Activated naive CD4-positive, alpha-beta T cell treated with anti-CD3 and anti-CD28 coated beads for 36 hours (primary cell): Measurements from ENCODE around the gene ATXN7L2. TPM values are rescaled to one million over a fixed set of nuclear protein-coding genes. Genes with fewer than 3 reads are reported as not detected.
"Not testable (repeated sequence)": the region's sequence is repeated elsewhere in the genome, so short reads cannot be mapped to it uniquely, and the experiment has no call there.

ENCODE experiments used
- CTCF ChIA-PET: fragments of 350-600 bp; sonication (Branson Sonifier 250); formaldehyde crosslinking; loops from one replicate; lab custom pipeline; 2021; ENCODE audit warnings: antibody characterized with exemption; lab: Charles Lee
- DNase-seq: peaks from one replicate; pipeline ENCODE4 v3.0.0-alpha.2; 2020
- H3K27ac Mint-ChIP-seq: one replicate; pipeline ENCODE4 v1.8.0; 2021; ENCODE audit warnings: mild to moderate bottlenecking, mixed read lengths
- H3K27me3 Mint-ChIP-seq: one replicate; pipeline ENCODE4 v1.8.0; 2021; ENCODE audit warnings: low read depth, mixed read lengths
- H3K36me3 Mint-ChIP-seq: one replicate; pipeline ENCODE4 v1.8.0; 2021; ENCODE audit warnings: low read depth, mixed read lengths
- H3K4me1 Mint-ChIP-seq: one replicate; pipeline ENCODE4 v1.8.0; 2021; ENCODE audit warnings: low read depth, mixed read lengths
- H3K4me3 Mint-ChIP-seq: one replicate; pipeline ENCODE4 v1.8.0; 2021; ENCODE audit warnings: mild to moderate bottlenecking, moderate library complexity, mixed read lengths
- H3K9me3 Mint-ChIP-seq: one replicate; pipeline ENCODE4 v1.8.0; 2021; ENCODE audit warnings: mixed read lengths
- intact Hi-C: fragments of 100-400 bp; cut with micrococcal nuclease; formaldehyde crosslinking; loops from one replicate; pipeline ENCODE4 v1.15.1; 2023
- total RNA-seq, 2 experiments: library from RNA; stranded (reverse); gene quantifications; one replicate each; pipeline ENCODE4 v1.2.3, GENCODE V29; 2021

The ATXN7L2 gene
- total RNA-seq, 2 experiments from 2014 or later: 15.2 to 16.4 TPM

DNA sequence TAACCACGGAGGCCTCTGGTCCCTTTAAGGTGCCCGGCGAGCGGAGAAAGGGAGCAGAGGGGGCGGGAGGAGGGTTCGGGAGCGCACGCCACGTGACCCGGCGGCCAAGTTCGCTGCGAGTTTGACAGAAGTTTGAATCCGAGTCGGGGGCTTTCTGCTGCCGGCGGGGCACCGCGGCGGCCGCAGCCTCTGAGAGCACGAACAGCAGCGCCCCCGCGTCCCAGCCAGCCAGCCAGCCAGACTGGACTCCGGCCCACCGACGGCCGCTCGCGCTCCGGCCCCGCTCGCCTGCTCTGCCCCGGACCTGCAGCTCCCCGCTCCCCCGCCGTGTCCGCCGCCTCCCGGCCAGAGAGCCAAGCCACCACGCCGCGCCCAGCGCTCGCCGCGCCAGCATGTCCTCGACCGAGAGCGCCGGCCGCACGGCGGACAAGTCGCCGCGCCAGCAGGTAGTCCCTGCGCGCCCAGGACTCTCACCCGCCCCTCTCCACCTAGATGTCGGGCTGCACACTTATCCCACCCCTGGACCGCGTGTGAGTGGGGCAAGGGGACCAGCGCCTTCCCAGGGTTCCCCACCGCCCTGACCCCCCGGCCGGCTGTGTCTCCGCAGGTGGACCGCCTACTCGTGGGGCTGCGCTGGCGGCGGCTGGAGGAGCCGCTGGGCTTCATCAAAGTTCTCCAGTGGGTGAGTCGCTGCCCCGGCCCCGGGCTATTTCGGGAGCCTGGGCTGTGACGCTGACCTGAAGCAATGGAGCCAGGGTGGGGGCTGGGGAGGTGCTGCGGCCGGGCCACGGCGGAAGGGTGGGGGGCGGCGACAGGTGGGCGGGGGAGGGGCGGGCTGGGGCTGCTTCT is 17.0 kb upstream of the ATXN7L2 start, which contains the start of gene SYPL2:
SYPL2 (plus strand) TSS at position 95 of the 849 bp plus-strand sequence; CDS start at position 393, 298 bp downstream.
- Mint-ChIP-seq H3K36me3 (no peaks in the 10 kb centered on the region), H3K9me3 (no peaks in the 10 kb centered on the region), H3K4me3 (peak within 1 kb of the TSS; percentile 53), H3K27me3 (peaks cover 56% of the 10 kb centered on the region), H3K4me1 (peaks cover 11% of the 10 kb centered on the region), H3K27ac (no peak within 1 kb of the TSS)
- peak; percentile 20 for DNase-seq
- CTCF ChIA-PET: interaction anchor here (1.2 kb wide), 1 partner anchor 33 kb away, joined by 3 read pairs; no protein-coding TSS in a partner anchor
- intact Hi-C loops: loop anchor here (2.0 to 5.0 kb wide), 2 partner anchors 16 to 39 kb away; partner anchors contain the start of genes ATXN7L2 and PSMA5

GRCh38 chr1:109467301-109467777 is 16.4 kb upstream of the ATXN7L2 start:
- Mint-ChIP-seq H3K9me3 (no peaks in the 10 kb centered on the region), H3K4me1 (peaks cover 11% of the 10 kb centered on the region), H3K4me3 (peak overlapping the region; percentile 45), H3K27me3 (peaks cover 57% of the 10 kb centered on the region), H3K36me3 (no peaks in the 10 kb centered on the region), H3K27ac (no peak overlapping the region)
- intact Hi-C loops: loop anchor here (2.0 to 5.0 kb wide), 2 partner anchors 15 to 40 kb away; partner anchors contain the start of genes ATXN7L2 and PSMA5
- CTCF ChIA-PET: interaction anchor here (1.3 kb wide), 1 partner anchor 65 kb away, joined by 8 read pairs; no protein-coding TSS in a partner anchor
- DNase-seq: no peak

DNA sequence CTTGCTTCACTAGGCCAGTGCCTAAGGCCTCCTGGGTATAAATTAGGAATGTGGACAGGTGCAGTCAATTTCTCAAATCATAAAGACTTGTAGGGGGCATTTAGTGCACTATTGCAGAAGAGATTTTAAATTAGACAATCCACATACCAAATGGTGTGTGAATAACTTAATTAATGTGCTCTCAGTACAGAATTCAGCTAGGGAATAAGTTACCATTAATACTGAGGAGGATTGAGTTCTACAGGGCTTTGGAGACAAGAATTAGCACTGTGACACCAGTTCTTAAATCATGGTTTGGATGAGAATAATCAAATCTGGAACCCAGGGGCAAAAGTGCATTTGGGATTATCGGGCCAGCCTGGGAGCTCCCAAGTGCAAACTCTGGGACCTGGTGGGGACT is 15.6 kb upstream of the ATXN7L2 start:
- intact Hi-C loops: loop anchor here (5.0 kb wide), 1 partner anchor 41 kb away; the partner anchor contains the start of gene PSMA5
- Mint-ChIP-seq H3K27ac (no peak overlapping the region), H3K4me1 (peaks cover 11% of the 10 kb centered on the region), H3K4me3 (no peak overlapping the region), H3K36me3 (no peaks in the 10 kb centered on the region), H3K27me3 (peaks cover 54% of the 10 kb centered on the region), H3K9me3 (no peaks in the 10 kb centered on the region)
- no peak for DNase-seq
- CTCF ChIA-PET: interaction anchor here (1.3 kb wide), 1 partner anchor 64 kb away, joined by 8 read pairs; no protein-coding TSS in a partner anchor

DNA sequence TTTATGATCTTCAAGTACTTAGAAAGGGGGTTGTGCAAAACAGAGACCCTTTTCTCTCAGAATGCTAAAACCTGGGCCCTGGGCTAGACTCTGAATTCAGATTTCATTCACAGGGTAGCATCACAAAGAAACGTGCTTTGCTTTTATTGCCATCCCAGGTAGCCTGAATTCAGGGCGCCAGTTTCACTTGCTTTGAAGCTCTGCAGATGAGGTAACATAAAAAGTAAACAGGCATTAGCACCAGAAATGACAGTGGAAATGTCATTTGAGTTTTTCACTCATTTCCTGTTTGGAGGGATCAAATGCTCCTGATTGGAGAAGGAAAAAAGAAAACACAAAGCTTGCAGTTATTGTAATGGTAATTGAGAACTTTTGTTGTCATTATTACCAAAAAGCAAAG is 14.8 kb upstream of the ATXN7L2 start:
- H3K27me3 Mint-ChIP-seq: peaks cover 54% of the 10 kb centered on the region
- H3K27ac Mint-ChIP-seq: no peak overlapping the region
- intact Hi-C loops: loop anchor here (5.0 kb wide), 1 partner anchor 42 kb away; the partner anchor contains the start of gene PSMA5
- H3K4me3 Mint-ChIP-seq: no peak overlapping the region
- DNase-seq: no peak
- CTCF ChIA-PET: interaction anchor here (0.7 kb wide), 1 partner anchor 63 kb away, joined by 3 read pairs; no protein-coding TSS in a partner anchor
- H3K36me3 Mint-ChIP-seq: no peaks in the 10 kb centered on the region
- H3K4me1 Mint-ChIP-seq: peaks cover 11% of the 10 kb centered on the region
- no peaks in the 10 kb centered on the region for H3K9me3 Mint-ChIP-seq

GRCh38 chr1:109470245-109470644 is 13.5 kb upstream of the ATXN7L2 start:
- Mint-ChIP-seq H3K27me3 (peaks cover 43% of the 10 kb centered on the region), H3K9me3 (no peaks in the 10 kb centered on the region)

DNA sequence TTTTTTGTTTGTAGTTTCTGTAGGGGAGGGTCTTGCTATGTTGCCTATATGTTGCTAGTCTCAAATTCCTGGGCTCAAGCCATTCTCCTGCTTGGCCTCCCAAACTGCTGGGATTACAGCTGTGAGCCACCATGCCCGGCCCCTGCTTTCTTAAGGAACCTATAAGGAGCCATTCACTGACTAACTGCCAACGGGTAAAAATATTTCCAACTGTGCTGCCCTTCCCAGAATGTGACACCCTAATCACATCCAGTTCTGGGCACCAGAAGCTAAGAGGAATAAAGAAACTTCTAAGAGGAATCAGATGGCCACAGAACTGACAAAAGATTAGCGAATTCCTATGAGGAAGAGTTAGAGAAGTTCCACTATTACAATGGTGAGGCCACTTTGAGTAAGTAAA is 10.9 kb upstream of the ATXN7L2 start:
- no peaks in the 10 kb centered on the region for H3K36me3 Mint-ChIP-seq
- no peak overlapping the region for H3K27ac Mint-ChIP-seq
- H3K27me3 Mint-ChIP-seq: peaks cover 34% of the 10 kb centered on the region
- CTCF ChIA-PET: interaction anchor here (0.7 kb wide), 1 partner anchor 28 kb away, joined by 6 read pairs; no protein-coding TSS in a partner anchor
- H3K4me3 Mint-ChIP-seq: no peak overlapping the region
- intact Hi-C loops: no loop called here
- H3K4me1 Mint-ChIP-seq: peaks cover 4% of the 10 kb centered on the region
- no peaks in the 10 kb centered on the region for H3K9me3 Mint-ChIP-seq
- no peak for DNase-seq

More at GRCh38 chr1:109470245-109470644, 13.5 kb upstream of the ATXN7L2 start:
- CTCF ChIA-PET: interaction anchor here (0.7 kb wide), 1 partner anchor 9 kb away, joined by 5 read pairs; no protein-coding TSS in a partner anchor
- Mint-ChIP-seq H3K27ac (no peak overlapping the region), H3K4me1 (peaks cover 11% of the 10 kb centered on the region), H3K36me3 (no peaks in the 10 kb centered on the region), H3K4me3 (no peak overlapping the region)
- DNase-seq: no peak
- intact Hi-C loops: no loop called here

GRCh38 chr1:109473284-109474057 is 10.2 kb upstream of the ATXN7L2 start:
- intact Hi-C loops, H3K4me1 Mint-ChIP-seq, DNase-seq, H3K4me3 Mint-ChIP-seq, H3K36me3 Mint-ChIP-seq, H3K27ac Mint-ChIP-seq, H3K9me3 Mint-ChIP-seq: not testable (repeated sequence)
- CTCF ChIA-PET: interaction anchor here (0.6 to 2.4 kb wide), 3 partner anchors 19 to 59 kb away, joined by 3 to 7 read pairs (median 4); no protein-coding TSS in a partner anchor
- H3K27me3 Mint-ChIP-seq: peaks cover 27% of the 10 kb centered on the region

DNA sequence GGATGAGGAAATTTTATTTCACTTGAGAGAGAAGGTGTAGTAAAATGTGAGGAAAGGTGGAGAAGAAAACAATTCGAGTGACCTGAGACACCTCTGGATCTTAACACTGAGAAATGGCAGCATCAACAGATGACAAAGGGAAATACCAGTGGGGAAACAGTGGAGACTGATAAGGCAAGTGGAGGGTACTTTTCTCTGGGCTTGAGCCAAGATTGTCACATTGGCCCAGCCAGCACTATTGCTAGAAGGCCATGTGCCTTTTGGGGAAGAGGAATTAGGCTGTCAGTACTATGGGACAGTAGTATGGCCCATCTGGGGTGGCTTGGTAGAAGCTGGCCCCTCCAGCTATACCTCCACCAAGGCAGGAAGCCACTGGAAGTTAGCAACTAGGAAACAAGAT is 9.0 kb upstream of the ATXN7L2 start:
- H3K4me3 Mint-ChIP-seq: no peak overlapping the region
- CTCF ChIA-PET: interaction anchor here (1.1 to 2.4 kb wide), 2 partner anchors 17 to 58 kb away, joined by 4 to 7 read pairs; no protein-coding TSS in a partner anchor
- no peak overlapping the region for H3K27ac Mint-ChIP-seq
- H3K9me3 Mint-ChIP-seq: no peaks in the 10 kb centered on the region
- H3K27me3 Mint-ChIP-seq: peaks cover 26% of the 10 kb centered on the region
- intact Hi-C loops: no loop called here
- no peaks in the 10 kb centered on the region for H3K4me1 Mint-ChIP-seq
- DNase-seq: no peak
- no peaks in the 10 kb centered on the region for H3K36me3 Mint-ChIP-seq

DNA sequence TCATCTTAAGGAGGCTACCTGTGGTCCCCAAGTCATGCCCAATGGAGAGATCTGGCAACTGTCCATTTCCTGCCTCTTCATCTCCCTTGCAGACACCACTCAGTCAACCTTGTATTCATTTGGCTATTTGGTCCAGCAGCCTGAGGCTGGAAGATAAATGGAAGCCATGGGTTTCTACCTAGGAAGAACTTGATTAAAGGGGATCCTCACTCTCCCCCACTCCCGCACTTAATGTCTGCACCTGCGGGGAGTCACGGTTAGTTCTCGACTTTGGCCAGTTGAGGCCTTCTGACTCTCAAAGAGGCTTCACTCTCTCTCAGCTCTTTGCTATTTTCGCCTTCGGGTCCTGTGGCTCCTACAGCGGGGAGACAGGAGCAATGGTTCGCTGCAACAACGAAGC is 8.4 kb upstream of the ATXN7L2 start:
- DNase-seq: no peak
- Mint-ChIP-seq H3K4me1 (no peaks in the 10 kb centered on the region), H3K27ac (no peak overlapping the region), H3K4me3 (no peak overlapping the region), H3K36me3 (no peaks in the 10 kb centered on the region), H3K27me3 (peaks cover 21% of the 10 kb centered on the region), H3K9me3 (no peaks in the 10 kb centered on the region)
- intact Hi-C loops: no loop called here
- CTCF ChIA-PET: interaction anchor here (1.1 to 2.4 kb wide), 2 partner anchors 17 to 57 kb away, joined by 4 to 7 read pairs; no protein-coding TSS in a partner anchor

DNA sequence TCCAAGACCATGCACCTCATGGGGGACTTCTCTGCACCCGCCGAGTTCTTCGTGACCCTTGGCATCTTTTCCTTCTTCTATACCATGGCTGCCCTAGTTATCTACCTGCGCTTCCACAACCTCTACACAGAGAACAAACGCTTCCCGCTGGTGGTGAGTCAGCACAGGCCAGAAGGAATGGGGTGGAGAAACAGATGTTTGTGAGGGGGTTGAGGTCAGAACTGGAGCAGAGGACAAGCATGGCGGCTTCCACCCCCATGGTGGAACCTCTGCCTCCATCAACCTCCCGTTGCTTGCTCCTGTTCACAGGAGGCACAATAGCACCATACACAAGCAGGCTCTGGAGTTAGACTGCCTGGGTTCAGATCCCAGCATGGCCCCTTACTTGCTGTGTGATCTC is 6.9 kb upstream of the ATXN7L2 start:
- no peak for DNase-seq
- Mint-ChIP-seq H3K27ac (no peak overlapping the region), H3K36me3 (no peaks in the 10 kb centered on the region), H3K4me1 (no peaks in the 10 kb centered on the region), H3K27me3 (peaks cover 12% of the 10 kb centered on the region), H3K9me3 (no peaks in the 10 kb centered on the region), H3K4me3 (no peak overlapping the region)
- intact Hi-C loops: no loop called here
- CTCF ChIA-PET: no interaction called here

GRCh38 chr1:109477821-109478220 is 5.9 kb upstream of the ATXN7L2 start:
- no peak for DNase-seq
- CTCF ChIA-PET: interaction anchor here (0.6 to 1.3 kb wide), 2 partner anchors 54 to 166 kb away, joined by 3 to 5 read pairs; no protein-coding TSS in a partner anchor
- H3K27ac Mint-ChIP-seq: no peak overlapping the region

More at GRCh38 chr1:109477821-109478220, 5.9 kb upstream of the ATXN7L2 start:
- peaks cover 9% of the 10 kb centered on the region for H3K27me3 Mint-ChIP-seq
- peaks cover 8% of the 10 kb centered on the region for H3K4me1 Mint-ChIP-seq
- H3K36me3 Mint-ChIP-seq: no peaks in the 10 kb centered on the region
- no peak overlapping the region for H3K4me3 Mint-ChIP-seq
- intact Hi-C loops: no loop called here
- H3K9me3 Mint-ChIP-seq: no peaks in the 10 kb centered on the region
